ENCODE data around the gene CSNK2B.

The CSNK2B gene

GRCh38 chr6:31686483-31686882, 20.6 kb downstream of the CSNK2B start:
- no peak overlapping the region for H3K4me3 Mint-ChIP-seq
- H3K27ac Mint-ChIP-seq = no peak overlapping the region

GRCh38 chr6:31687321-31687720, 21.4 kb downstream of the CSNK2B start:
- no peak overlapping the region for H3K27ac Mint-ChIP-seq
- peaks cover 23% of the 10 kb centered on the region for H3K4me1 Mint-ChIP-seq
- ATAC-seq (ENCODE audit: low read depth) (no peak), DNase-seq (ENCODE audit: low spot score in 2 of 2) (no peak)
- H3K27me3 Mint-ChIP-seq = no peaks in the 10 kb centered on the region
- peaks cover 17% of the 10 kb centered on the region for H3K36me3 Mint-ChIP-seq
- no peak overlapping the region for H3K4me3 Mint-ChIP-seq
- no peaks in the 10 kb centered on the region for H3K9me3 Mint-ChIP-seq

More at GRCh38 chr6:31686483-31686882, 20.6 kb downstream of the CSNK2B start:
- ATAC-seq (ENCODE audit: low read depth) (no peak), DNase-seq (ENCODE audit: low spot score in 2 of 2) (no peak)
- Mint-ChIP-seq H3K9me3 (no peaks in the 10 kb centered on the region), H3K36me3 (peaks cover 16% of the 10 kb centered on the region), H3K4me1 (peaks cover 25% of the 10 kb centered on the region), H3K27me3 (no peaks in the 10 kb centered on the region)

GRCh38 chr6:31687860-31688693, 22.2 kb downstream of the CSNK2B start:
- peaks cover 23% of the 10 kb centered on the region for H3K4me1 Mint-ChIP-seq
- H3K4me3 Mint-ChIP-seq = no peak overlapping the region
- ATAC-seq (ENCODE audit: low read depth) = no peak
- peaks cover 21% of the 10 kb centered on the region for H3K36me3 Mint-ChIP-seq
- H3K9me3 Mint-ChIP-seq = no peaks in the 10 kb centered on the region
- no peak overlapping the region for H3K27ac Mint-ChIP-seq
- no peak for DNase-seq (ENCODE audit: low spot score in 2 of 2)
- H3K27me3 Mint-ChIP-seq = no peaks in the 10 kb centered on the region

DNA sequence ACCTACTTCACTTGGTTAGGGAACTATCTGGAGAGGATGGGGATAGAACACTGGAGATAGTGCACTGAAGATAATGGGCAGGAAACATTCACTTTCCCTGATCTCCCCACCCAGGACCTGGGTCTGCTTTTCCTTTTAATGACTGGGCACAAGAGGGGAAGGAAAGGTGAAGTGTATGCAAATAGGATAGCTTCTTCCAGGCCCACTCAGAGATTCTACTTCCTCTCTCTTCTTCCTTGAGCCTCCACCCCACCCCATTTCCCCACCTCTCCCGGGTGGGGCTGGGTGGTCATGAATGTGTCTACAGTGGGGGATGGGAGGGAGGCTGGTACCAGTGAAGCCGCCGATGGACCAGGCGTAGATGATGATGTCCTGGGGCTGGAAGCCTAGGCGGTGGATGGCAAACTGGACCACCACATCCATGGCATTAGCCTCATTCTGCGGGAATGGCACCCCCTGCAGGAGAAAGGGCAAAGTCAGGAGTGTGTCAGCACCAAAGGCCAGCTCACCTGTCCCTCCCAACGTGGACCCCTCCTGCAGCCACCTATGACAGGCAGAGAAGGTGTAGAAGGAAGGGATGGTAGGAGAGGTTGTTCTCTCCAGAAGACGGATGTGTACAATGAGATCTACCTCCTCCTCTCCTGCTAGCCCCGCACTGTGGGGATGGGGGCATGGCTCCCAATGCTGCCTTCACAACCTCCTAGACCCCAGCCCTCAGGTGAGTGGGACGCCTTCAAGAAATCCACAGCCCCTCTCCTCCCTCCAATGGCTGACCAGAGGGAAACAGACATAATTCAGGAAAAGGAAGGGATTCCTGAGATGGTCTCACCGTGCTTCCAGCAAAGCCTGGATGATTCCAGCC, 23.6 kb downstream of the CSNK2B start:
- ATAC-seq (ENCODE audit: low read depth) = no peak
- Mint-ChIP-seq H3K9me3 (no peaks in the 10 kb centered on the region), H3K36me3 (peaks cover 22% of the 10 kb centered on the region), H3K27me3 (no peaks in the 10 kb centered on the region), H3K4me1 (peaks cover 23% of the 10 kb centered on the region), H3K4me3 (peak overlapping the region; percentile 25), H3K27ac (peak overlapping the region; percentile 56)
- no peak for DNase-seq (ENCODE audit: low spot score in 2 of 2)

- H3K27me3 Mint-ChIP-seq = no peaks in the 10 kb centered on the region
- peaks cover 22% of the 10 kb centered on the region for H3K36me3 Mint-ChIP-seq
- ATAC-seq (ENCODE audit: low read depth) (no peak), DNase-seq (ENCODE audit: low spot score in 2 of 2) (no peak)
- H3K4me3 Mint-ChIP-seq = no peak overlapping the region
- peak overlapping the region; percentile 56 for H3K27ac Mint-ChIP-seq
- no peaks in the 10 kb centered on the region for H3K9me3 Mint-ChIP-seq
- peaks cover 23% of the 10 kb centered on the region for H3K4me1 Mint-ChIP-seq
These were observed 24.6 kb downstream of the CSNK2B start for GRCh38 chr6:31690231-31691077.

GRCh38 chr6:31691078-31691463, 25.2 kb downstream of the CSNK2B start:
- DNase-seq (ENCODE audit: low spot score in 2 of 2) = no peak
- no peaks in the 10 kb centered on the region for H3K27me3 Mint-ChIP-seq
- no peak overlapping the region for H3K27ac Mint-ChIP-seq
- no peak overlapping the region for H3K4me3 Mint-ChIP-seq
- no peak for ATAC-seq (ENCODE audit: low read depth)
- peaks cover 23% of the 10 kb centered on the region for H3K4me1 Mint-ChIP-seq
- peaks cover 21% of the 10 kb centered on the region for H3K36me3 Mint-ChIP-seq
- no peaks in the 10 kb centered on the region for H3K9me3 Mint-ChIP-seq

DNA sequence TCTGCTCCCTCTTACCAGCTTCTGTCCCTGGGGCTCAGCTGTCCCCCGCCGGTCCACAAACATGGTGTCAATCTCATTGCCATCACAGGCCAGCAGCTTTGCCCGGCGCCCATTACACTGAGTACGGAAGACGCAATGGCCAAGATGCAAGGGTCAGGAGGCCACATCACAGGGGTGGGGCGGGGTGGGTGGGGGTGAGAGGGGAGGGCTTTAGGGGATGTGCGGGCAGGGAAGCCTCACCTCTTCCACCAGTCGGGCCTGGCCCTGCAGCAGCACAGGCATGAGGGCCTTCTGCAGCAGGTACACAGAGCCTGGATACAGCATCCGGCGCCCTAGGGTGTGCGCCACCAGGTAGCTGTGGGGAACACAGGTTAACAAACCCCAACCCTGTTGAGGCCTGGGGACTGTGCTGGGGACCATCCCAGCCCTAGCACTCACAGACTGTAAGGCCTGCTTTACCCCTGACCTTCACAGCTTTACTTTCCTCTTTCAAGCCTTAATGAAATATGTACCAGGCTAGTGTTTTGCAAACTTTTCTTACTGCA, 25.8 kb downstream of the CSNK2B start:
- no peak for ATAC-seq (ENCODE audit: low read depth)
- Mint-ChIP-seq H3K27me3 (no peaks in the 10 kb centered on the region), H3K4me3 (no peak overlapping the region), H3K9me3 (no peaks in the 10 kb centered on the region), H3K36me3 (peaks cover 18% of the 10 kb centered on the region), H3K27ac (no peak overlapping the region), H3K4me1 (peaks cover 23% of the 10 kb centered on the region)
- no peak for DNase-seq (ENCODE audit: low spot score in 2 of 2)

DNA sequence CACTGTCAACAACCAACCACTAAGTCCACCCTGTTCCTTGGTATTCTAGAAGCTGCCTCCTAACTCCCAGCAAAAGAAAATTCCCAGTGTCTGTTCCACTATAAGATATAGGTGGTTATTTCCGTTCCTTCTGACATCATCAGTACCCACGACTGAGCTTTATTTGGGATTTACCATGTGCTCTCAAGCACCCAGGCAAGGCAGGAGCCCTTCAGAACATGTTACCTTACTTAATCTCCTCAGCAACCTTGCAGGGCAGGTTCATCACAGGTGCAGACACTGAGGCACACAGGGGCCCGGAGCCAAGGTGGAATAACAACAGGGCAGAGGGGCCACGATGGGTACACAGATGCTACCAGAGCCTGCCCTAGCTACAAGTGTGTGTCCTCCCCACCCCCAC, 26.5 kb downstream of the CSNK2B start:
- Mint-ChIP-seq H3K9me3 (no peaks in the 10 kb centered on the region), H3K27ac (no peak overlapping the region), H3K36me3 (peaks cover 17% of the 10 kb centered on the region), H3K27me3 (no peaks in the 10 kb centered on the region), H3K4me3 (no peak overlapping the region), H3K4me1 (peaks cover 24% of the 10 kb centered on the region)
- ATAC-seq (ENCODE audit: low read depth) = no peak
- DNase-seq (ENCODE audit: low spot score in 2 of 2) = no peak

- Mint-ChIP-seq H3K27me3 (no peaks in the 10 kb centered on the region), H3K9me3 (no peaks in the 10 kb centered on the region), H3K4me1 (peaks cover 27% of the 10 kb centered on the region), H3K36me3 (peaks cover 17% of the 10 kb centered on the region), H3K4me3 (no peak overlapping the region), H3K27ac (peak overlapping the region; percentile 20)
- no peak for DNase-seq (ENCODE audit: low spot score in 2 of 2)
- ATAC-seq (ENCODE audit: low read depth) = no peak
These were observed 27.0 kb downstream of the CSNK2B start for GRCh38 chr6:31692886-31693285.

DNA sequence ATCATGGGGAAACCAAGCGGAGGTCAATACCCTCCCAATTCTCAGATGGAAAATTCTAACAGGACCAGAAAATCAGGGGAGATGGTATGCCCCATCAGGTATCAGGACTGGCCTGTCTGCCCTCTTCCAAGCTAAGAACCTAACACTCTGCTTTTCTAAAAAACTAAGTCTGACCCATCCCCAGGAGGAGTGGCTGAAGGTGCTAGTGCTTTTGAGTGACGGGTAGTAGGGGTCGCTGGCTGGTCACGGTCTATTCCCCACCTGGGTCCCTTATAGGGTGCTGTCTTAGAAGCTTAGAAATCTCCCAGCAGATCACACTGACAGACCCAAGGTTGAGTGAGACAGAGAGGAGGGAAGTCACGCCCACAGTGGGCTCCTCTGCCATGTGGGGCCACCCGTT, 27.7 kb downstream of the CSNK2B start:
- DNase-seq (ENCODE audit: low spot score in 2 of 2) (no peak), ATAC-seq (ENCODE audit: low read depth) (no peak)
- Mint-ChIP-seq H3K27me3 (no peaks in the 10 kb centered on the region), H3K4me3 (no peak overlapping the region), H3K4me1 (peaks cover 26% of the 10 kb centered on the region), H3K9me3 (no peaks in the 10 kb centered on the region), H3K36me3 (peaks cover 16% of the 10 kb centered on the region), H3K27ac (peak overlapping the region; percentile 20)

GRCh38 chr6:31697555-31697954, 31.7 kb downstream of the CSNK2B start:
- no peak overlapping the region for H3K27ac Mint-ChIP-seq
- H3K9me3 Mint-ChIP-seq = no peaks in the 10 kb centered on the region
- H3K36me3 Mint-ChIP-seq = peaks cover 11% of the 10 kb centered on the region
- no peak for DNase-seq (ENCODE audit: low spot score in 2 of 2)
- no peak for ATAC-seq (ENCODE audit: low read depth)
- peaks cover 21% of the 10 kb centered on the region for H3K4me1 Mint-ChIP-seq
- H3K27me3 Mint-ChIP-seq = no peaks in the 10 kb centered on the region
- no peak overlapping the region for H3K4me3 Mint-ChIP-seq

- Mint-ChIP-seq H3K4me1 (peaks cover 23% of the 10 kb centered on the region), H3K27ac (no peak overlapping the region), H3K9me3 (no peaks in the 10 kb centered on the region), H3K27me3 (no peaks in the 10 kb centered on the region), H3K36me3 (peaks cover 7% of the 10 kb centered on the region), H3K4me3 (peak overlapping the region; percentile 49)
- ATAC-seq (ENCODE audit: low read depth) = no peak
- DNase-seq (ENCODE audit: low spot score in 2 of 2) = no peak
These were observed 35.0 kb downstream of the CSNK2B start for GRCh38 chr6:31700740-31701401.

All from memory B cell (primary cell).